Retinal pigment epithelial cell (primary cell): Measurements from ENCODE around the gene GRK5.

Experiments used
- DNase-seq: peaks from one replicate; pipeline ENCODE4 v3.0.0-alpha.2; 2010; ENCODE audit warnings: low read depth
- H3K4me3 ChIP-seq: 2 replicates; pipeline ENCODE4 v1.5.1; 2011; ENCODE audit warnings: mild to moderate bottlenecking, low read length, control low read depth, moderate library complexity
- CTCF ChIP-seq: conservative IDR thresholded peaks from 2 replicates; pipeline ENCODE4 v1.5.1; 2011; ENCODE audit warnings: low read depth, low read length, control low read depth, inconsistent platforms

Gene GRK5

GRCh38 chr10:119446441-119447277 is 239.3 kb downstream of the GRK5 start:
- no peak for DNase-seq
- no peak for TF ChIP-seq CTCF
- no peak overlapping the region for H3K4me3 ChIP-seq

GRCh38 chr10:119447421-119447820 is 240.1 kb downstream of the GRK5 start:
- TF ChIP-seq CTCF = no peak

GRCh38 chr10:119447823-119448546 is 240.6 kb downstream of the GRK5 start:
- H3K4me3 ChIP-seq = no peak overlapping the region
- no peak for DNase-seq

More at GRCh38 chr10:119447421-119447820, 240.1 kb downstream of the GRK5 start:
- H3K4me3 ChIP-seq = no peak overlapping the region
- DNase-seq = no peak

GRCh38 chr10:119448628-119449584 is 241.5 kb downstream of the GRK5 start:
- H3K4me3 ChIP-seq = no peak overlapping the region
- DNase-seq = no peak
- no peak for TF ChIP-seq CTCF

More at GRCh38 chr10:119447823-119448546, 240.6 kb downstream of the GRK5 start:
- TF ChIP-seq CTCF = no peak

- no peak for DNase-seq
- no peak overlapping the region for H3K4me3 ChIP-seq
- TF ChIP-seq CTCF = no peak
Measured at GRCh38 chr10:119449760-119450461, 242.5 kb downstream of the GRK5 start.

GRCh38 chr10:119450606-119451299 is 243.4 kb downstream of the GRK5 start:
- DNase-seq = no peak
- TF ChIP-seq CTCF = no peak

More at GRCh38 chr10:119450606-119451299, 243.4 kb downstream of the GRK5 start:
- no peak overlapping the region for H3K4me3 ChIP-seq
